SK-N-MC (cell line): ENCODE data around the gene LCE5A.

Experiments
- EZH2 ChIP-seq: fragments of 200-600 bp; sonication (generic); IDR thresholded peaks from one replicate; pipeline ENCODE4 v1.6.1; 2017; ENCODE audit warnings: antibody characterized with exemption
- POLR2AphosphoS5 ChIP-seq: IDR thresholded peaks from 2 replicates; pipeline ENCODE4 v1.6.1; 2012; ENCODE audit warnings: mild to moderate bottlenecking, low read depth, low read length, borderline replicate concordance

- TF ChIP-seq EZH2: no peak
- no peak for TF ChIP-seq POLR2AphosphoS5
These were observed 33.2 kb downstream of the LCE5A start for GRCh38 chr1:152543820-152544219.
